NCI-H748 (cell line): ENCODE results near the gene C3orf49.

Source experiments
- DNase-seq: peaks from one replicate; lab custom pipeline; 2025; ENCODE audit not compliant: unreplicated experiment; lab: John Stamatoyannopoulos, UW

C3orf49 gene

GRCh38 chr3:63878394-63879060, 59.4 kb downstream of the C3orf49 start:
- no peak for DNase-seq

DNA sequence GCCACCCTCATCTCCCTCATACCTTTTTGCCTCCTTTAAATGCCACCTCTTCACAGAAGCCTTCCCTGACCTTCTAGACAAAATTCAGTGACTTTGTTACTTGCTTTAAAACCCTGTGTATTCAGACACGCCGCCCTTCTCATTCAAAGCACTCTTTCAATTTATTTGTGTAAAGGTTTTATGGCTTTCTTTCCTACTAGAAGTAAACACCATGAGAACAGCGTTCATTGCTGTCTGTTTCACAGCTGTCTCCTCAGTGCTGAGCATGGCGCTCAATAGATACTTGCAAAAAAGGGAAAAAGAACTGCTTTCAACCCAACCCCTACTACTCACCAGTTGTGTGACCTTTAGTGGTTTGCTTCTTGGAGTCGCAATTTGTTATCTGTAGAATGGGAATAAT, 61.6 kb downstream of the C3orf49 start:
- DNase-seq: no peak

DNA sequence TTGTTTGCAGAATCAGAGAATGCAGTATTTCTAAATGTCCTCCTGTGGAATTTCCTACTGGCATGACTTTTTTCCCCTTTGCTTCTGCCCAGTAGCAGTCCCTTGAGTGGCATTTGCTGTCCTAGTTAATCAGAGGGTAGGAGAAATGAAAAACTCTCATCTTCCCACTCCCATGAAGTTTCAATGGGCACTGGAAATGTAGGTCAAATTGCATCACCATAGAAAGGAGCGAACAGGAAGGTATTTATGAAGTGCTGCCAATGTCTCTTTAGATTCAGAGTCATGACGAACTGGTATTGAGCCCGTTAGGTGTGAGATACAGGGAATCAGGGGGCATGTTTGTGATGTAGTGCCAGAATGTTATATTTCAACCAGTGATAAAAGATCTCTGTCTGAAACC, 67.8 kb downstream of the C3orf49 start:
- DNase-seq: no peak

DNA sequence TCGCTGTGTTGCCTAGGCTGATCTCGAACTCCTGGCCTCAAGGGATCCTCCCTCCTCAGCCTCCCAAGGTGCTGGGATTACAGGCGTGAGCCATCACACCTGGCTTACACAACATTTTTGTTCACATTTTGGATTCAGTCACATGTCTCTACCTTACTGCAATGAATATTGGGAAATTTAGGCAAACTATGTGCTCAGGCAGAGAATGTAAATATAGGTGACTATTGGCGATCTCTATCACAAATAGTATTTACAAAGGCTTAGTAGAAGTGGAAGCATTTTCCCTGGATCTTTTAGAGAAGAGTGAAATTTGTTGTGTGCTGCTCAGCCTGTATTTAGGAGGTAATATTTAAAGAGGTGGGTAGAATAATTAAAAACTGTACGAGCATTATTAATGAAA, 72.4 kb downstream of the C3orf49 start:
- DNase-seq: no peak

DNA sequence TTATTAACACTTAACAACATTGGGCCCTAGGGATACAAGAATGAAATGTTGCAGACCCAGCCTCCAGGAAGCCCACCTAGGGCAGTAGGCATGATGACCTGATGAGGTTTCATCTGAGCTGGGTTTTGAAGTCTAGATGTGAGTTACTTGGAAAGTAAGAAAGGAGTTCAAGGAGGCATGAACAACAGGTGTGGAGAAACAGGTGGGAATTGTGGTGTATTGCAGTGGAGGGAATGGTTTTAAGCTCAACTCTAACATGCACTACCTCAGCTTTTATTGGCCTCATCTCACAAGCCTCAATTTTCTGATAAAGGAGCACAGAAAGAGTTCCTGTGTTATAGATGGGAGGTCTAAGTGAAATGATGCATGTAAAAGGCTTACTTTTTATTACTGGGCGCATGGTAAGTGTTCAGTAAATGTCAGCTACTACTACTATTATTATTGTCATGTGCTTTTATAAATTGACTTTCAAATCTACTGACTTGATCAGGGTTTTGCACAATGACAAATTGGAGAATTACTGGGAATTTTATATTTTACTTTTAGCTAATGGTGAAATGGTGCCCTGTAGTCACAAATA, 73.8 kb downstream of the C3orf49 start:
- no peak for DNase-seq

- DNase-seq: no peak
Measured at GRCh38 chr3:63895422-63896189, 76.5 kb downstream of the C3orf49 start.

- no peak for DNase-seq
Measured at GRCh38 chr3:63896332-63897030, 77.4 kb downstream of the C3orf49 start.
